GM12878 (cell line): Measurements from ENCODE around the gene HMGCS1. TPM values are rescaled to one million over a fixed set of nuclear protein-coding genes. Genes with fewer than 3 reads are reported as not detected.

ENCODE experiments used
- ATAC-seq: fragments of 200-7000 bp; cut with Tn5 transposase; 3 replicates; pipeline ENCODE4 v1.9.1; 2020; ENCODE audit warnings: mild to moderate bottlenecking, moderate library complexity
- BruUV-seq: library from RNA; stranded (reverse); fragments of 400-500 nt; replicated peaks from 2 replicates; lab custom pipeline; 2021; lab: Mats Ljungman, UMichigan
- CTCF ChIA-PET: fragments of 300-600 bp; sonication (Branson Sonifier 250); formaldehyde crosslinking; extraction: SDS; loops from one replicate; lab custom pipeline; 2021; ENCODE audit warnings: inconsistent platforms; lab: Yijun Ruan, JAX
- POLR2A ChIA-PET: fragments of 350-600 bp; formaldehyde crosslinking; extraction: SDS; loops from one replicate; lab custom pipeline; 2021; ENCODE audit warnings: inconsistent platforms; lab: Charles Lee
- RAD21 ChIA-PET: fragments of 300-600 bp; sonication (Branson Sonifier 250); formaldehyde crosslinking; loops from one replicate; lab custom pipeline; 2023; ENCODE audit warnings: antibody characterized with exemption; ENCODE audit not compliant: unreplicated experiment; lab: Charles Lee
- SMC1A ChIA-PET: fragments of 300-600 bp; sonication (Branson Sonifier 250); formaldehyde crosslinking; loops from one replicate; lab custom pipeline; 2023; ENCODE audit not compliant: unreplicated experiment, uncharacterized antibody; lab: Charles Lee
- DNase-seq: peaks from one replicate; pipeline ENCODE4 v3.0.0-alpha.2; 2011; ENCODE audit warnings: low read depth, low spot score
- FAIRE-seq: peaks from 3 replicates; lab custom pipeline; 2011; peaks lifted over from hg19 to GRCh38; lab: Jason Lieb, UNC
- H2AFZ ChIP-seq: 2 replicates; pipeline ENCODE4 v1.6.0; 2011; ENCODE audit warnings: low read depth, low read length, control low read depth; ENCODE audit not compliant: control insufficient read depth
- H3K27ac ChIP-seq: 2 replicates; pipeline ENCODE4 v1.5.1; 2011; ENCODE audit warnings: control low read depth; ENCODE audit not compliant: control insufficient read depth, insufficient read depth
- H3K27me3 ChIP-seq, 2 experiments: replicated peaks in 1 of 2; 2 replicates each; pipeline versions ENCODE4 v1.6.0 to v1.6.1; 2011; ENCODE audit warnings: low read length in 1 of 2; ENCODE audit not compliant: control insufficient read depth in 2 of 2, insufficient read depth in 2 of 2
- H3K36me3 ChIP-seq, 2 experiments: 2 replicates each; pipeline ENCODE4 v1.5.1; 2011; ENCODE audit warnings: low read length in 1 of 2; ENCODE audit not compliant: control insufficient read depth in 2 of 2, insufficient read depth in 2 of 2
- H3K4me1 ChIP-seq: 2 replicates; pipeline ENCODE4 v1.6.1; 2011; ENCODE audit warnings: mild to moderate bottlenecking, low read length, moderate library complexity, mixed read lengths; ENCODE audit not compliant: control insufficient read depth, insufficient read depth
- H3K4me2 ChIP-seq: 2 replicates; pipeline ENCODE4 v1.6.0; 2011; ENCODE audit warnings: control low read depth; ENCODE audit not compliant: control insufficient read depth, insufficient read depth
- H3K4me3 ChIP-seq: fragments of 200-600 bp; sonication (generic); 2 replicates; pipeline ENCODE4 v1.5.1; 2016
- H3K79me2 ChIP-seq: 2 replicates; pipeline ENCODE4 v1.6.0; 2011; ENCODE audit warnings: low read length; ENCODE audit not compliant: control insufficient read depth, insufficient read depth
- H3K9ac ChIP-seq: 2 replicates; pipeline ENCODE4 v1.8.0; 2011; ENCODE audit warnings: low read length, control low read depth, mixed read lengths; ENCODE audit not compliant: control insufficient read depth, insufficient read depth
- H3K9me3 ChIP-seq: replicated peaks from 3 replicates; pipeline ENCODE4 v1.5.1; 2011; ENCODE audit warnings: mild to moderate bottlenecking, low read length; ENCODE audit not compliant: control insufficient read depth, insufficient read depth
- H4K20me1 ChIP-seq: 2 replicates; pipeline ENCODE4 v1.6.0; 2011; ENCODE audit not compliant: control insufficient read depth, insufficient read depth
- BHLHE40 ChIP-seq, 2 experiments: fragments of 450-650 bp in 1 of 2; IDR thresholded peaks; 2 replicates each; pipeline ENCODE4 v1.6.1; 2011 to 2017; ENCODE audit warnings: low read depth in 2 of 2, borderline replicate concordance in 1 of 2, improper control_type of control experiment in 1 of 2, low read length in 1 of 2, mild to moderate bottlenecking in 1 of 2
- ETV6 ChIP-seq, 2 experiments: fragments of 450-650 bp in 1 of 2; IDR thresholded peaks in 1 of 2; conservative IDR thresholded peaks in 1 of 2; 2 replicates each; pipeline ENCODE4 v1.6.1; 2014; ENCODE audit warnings: antibody characterized with exemption in 1 of 2, borderline replicate concordance in 1 of 2, low read depth in 1 of 2, mild to moderate bottlenecking in 1 of 2, moderate library complexity in 1 of 2
- FOXK2 ChIP-seq: fragments of 450-650 bp; IDR thresholded peaks from 2 replicates; pipeline ENCODE4 v1.6.1; 2017; ENCODE audit warnings: mild to moderate bottlenecking, moderate library complexity
- KAT2A ChIP-seq: conservative IDR thresholded peaks from 2 replicates; pipeline ENCODE4 v1.6.1; 2011; ENCODE audit warnings: low read depth, low read length; ENCODE audit not compliant: control insufficient read depth
- LARP7 ChIP-seq: fragments of 450-650 bp; IDR thresholded peaks from 2 replicates; pipeline ENCODE4 v1.6.1; 2017; ENCODE audit warnings: mild to moderate bottlenecking
- MEF2B ChIP-seq: fragments of 450-650 bp; IDR thresholded peaks from 2 replicates; pipeline ENCODE4 v1.6.1; 2018; ENCODE audit warnings: mild to moderate bottlenecking, moderate library complexity; ENCODE audit not compliant: partially characterized antibody, poor library complexity, severe bottlenecking
- NFYA ChIP-seq: IDR thresholded peaks from 2 replicates; pipeline ENCODE4 v1.6.1; 2011; ENCODE audit warnings: low read depth, mild to moderate bottlenecking, low read length, improper control_type of control experiment, borderline replicate concordance
- NR2F1 ChIP-seq: fragments of 450-650 bp; conservative IDR thresholded peaks from 2 replicates; pipeline ENCODE4 v1.6.1; 2017; ENCODE audit warnings: mild to moderate bottlenecking
- PAX5 ChIP-seq: IDR thresholded peaks from 2 replicates; pipeline ENCODE4 v1.6.1; 2011; ENCODE audit warnings: low read depth, low read length, borderline replicate concordance
- POLR2AphosphoS2 ChIP-seq: IDR thresholded peaks from 2 replicates; pipeline ENCODE4 v1.6.1; 2011; ENCODE audit warnings: low read depth, mild to moderate bottlenecking, low read length, improper control_type of control experiment, moderate library complexity
- POU2F2 ChIP-seq: IDR thresholded peaks from 3 replicates; pipeline ENCODE4 v1.6.1; 2011; ENCODE audit warnings: low read depth, mild to moderate bottlenecking, low read length, borderline replicate concordance
- RBBP5 ChIP-seq: fragments of 200-600 bp; sonication (generic); conservative IDR thresholded peaks from 2 replicates; pipeline ENCODE4 v1.6.1; 2016
- WGBS: methylation state at CpG from one replicate; pipeline ENCODE4 v1.1.6; 2016; ENCODE audit warnings: low lambda C conversion rate; ENCODE audit not compliant: insufficient replicate concordance, insufficient coverage; ENCODE audit errors: missing lambda C conversion rate; 5-methylcytosine and 5-hydroxymethylcytosine counted together
- in situ Hi-C: fragments of 300-500 bp; cut with MboI; formaldehyde crosslinking; loops from 9 replicates; pipeline ENCODE4 v1.14.3; 2018; ENCODE audit warnings: mixed read lengths
- intact Hi-C: fragments of 100-400 bp; cut with micrococcal nuclease; formaldehyde crosslinking; loops from one replicate; pipeline ENCODE4 v1.14.2; 2022; ENCODE audit not compliant: unreplicated experiment
- polyA plus RNA-seq, 11 experiments: library from polyadenylated mRNA; depleted of rRNA in 4 of 11; unstranded in 6 of 11; stranded (reverse) in 5 of 11; fragments of >200 nt; fragmentation: Nextera tagmentation in 4 of 11; fragmentation: Illumina TruSeq in 1 of 11; extraction: Ambion mirVana in 4 of 11; extraction: Trizol in 1 of 11; gene quantifications; 1 replicate in 1 of 11; 2 replicates in 10 of 11; pipeline versions ENCODE4 v1.2.1 to v1.2.3, GENCODE V29; 2011 to 2016; ENCODE audit warnings: inconsistent platforms in 2 of 11, missing spikeins in 2 of 11, low read depth in 1 of 11
- total RNA-seq, 4 experiments: library from RNA; depleted of rRNA in 3 of 4; stranded (reverse); fragments of >200 nt in 3 of 4; fragmentation: Illumina TruSeq in 1 of 4; extraction: Trizol in 1 of 4; gene quantifications; 2 replicates each; pipeline versions ENCODE4 v1.2.1 to v1.2.3, GENCODE V29; 2013 to 2021
- TF ChIP-seq, protein P1 (sequence below): IDR thresholded peaks from 2 replicates; pipeline ENCODE4 v1.6.1; 2012; ENCODE audit warnings: low read depth, low read length, improper control_type of control experiment
- TF ChIP-seq, protein P2 (sequence below): IDR thresholded peaks from 2 replicates; pipeline ENCODE4 v1.6.1; 2012; ENCODE audit warnings: low read depth, low read length, improper control_type of control experiment
- TF ChIP-seq, protein P3 (sequence below): IDR thresholded peaks from 2 replicates; pipeline ENCODE4 v1.6.1; 2011; ENCODE audit warnings: mild to moderate bottlenecking, low read depth, low read length, moderate library complexity; ENCODE audit not compliant: insufficient replicate concordance
- TF ChIP-seq, protein P4 (sequence below): fragments of 450-650 bp; IDR thresholded peaks from 2 replicates; pipeline ENCODE4 v1.6.1; 2016; ENCODE audit warnings: mild to moderate bottlenecking
- TF ChIP-seq, protein P5 (sequence below): fragments of 450-650 bp; formaldehyde crosslinking; IDR thresholded peaks from 2 replicates; pipeline ENCODE4 v1.4.0; 2020; ENCODE audit warnings: mild to moderate bottlenecking, moderate library complexity

HMGCS1 gene
- total and polyA plus RNA-seq, 10 of the 15 experiments (the other 5 are each of a cell fraction or from before 2014, with no cell fraction given): 24.0 to 193 (median 108) TPM

DNA sequence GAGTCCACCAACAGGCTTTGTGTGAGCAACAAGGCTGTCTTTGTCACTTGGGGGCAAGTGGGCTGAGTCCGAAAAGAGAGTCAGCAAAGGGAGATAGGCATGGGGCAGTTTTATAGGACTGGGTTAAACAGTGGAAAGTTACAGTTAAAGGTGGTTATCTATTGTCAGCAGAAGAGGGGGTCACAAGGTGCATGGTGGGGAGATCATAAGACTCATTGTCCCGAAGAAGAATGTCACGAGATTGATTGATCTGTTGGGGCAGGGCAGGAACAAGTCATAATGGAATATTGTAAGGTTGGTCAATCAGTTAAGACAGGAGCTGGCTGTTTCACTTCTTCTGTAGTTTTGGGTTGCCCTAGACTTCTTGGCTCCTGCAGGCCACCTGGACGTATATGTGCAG, 7.6 kb upstream of the HMGCS1 start:
- Histone ChIP-seq H3K4me1 (no peaks in the 10 kb centered on the region), H3K4me3 (no peak overlapping the region), H2AFZ (no peak overlapping the region), H3K4me2 (no peak overlapping the region), H3K79me2 (no peaks in the 10 kb centered on the region), H3K27me3 (no peaks in the 10 kb centered on the region), H3K9me3 (no peaks in the 10 kb centered on the region; the same call in 2 of the 3 replicates), H3K36me3 (no peaks in the 10 kb centered on the region), H3K9ac (no peak overlapping the region), H4K20me1 (no peaks in the 10 kb centered on the region), H3K27ac (no peak overlapping the region)
- in situ Hi-C loops (no loop called here), intact Hi-C loops (no loop called here)
- DNase-seq: no peak
- WGBS: 71% methylated on average over 4 of the region's 4 CpGs
- no peak for ATAC-seq
- no peak for FAIRE-seq
- ChIA-PET CTCF (interaction anchor here (1.2 kb wide), 1 partner anchor 21 kb away, joined by 3 read pairs; no protein-coding TSS in a partner anchor), POLR2A (no interaction called here), SMC1A (interaction anchor here (0.6 kb wide), 1 partner anchor 129 kb away, joined by 3 read pairs; no protein-coding TSS in a partner anchor), RAD21 (no interaction called here)
- no TSS peak for BruUV-seq
- TF ChIP-seq KAT2A (no peak), ETV6 (conservative IDR thresholded peaks at IDR 0.05 in 1 of 2, IDR thresholded peaks at IDR 0.05 in 1 of 2; ENCODE audit: borderline replicate concordance in 1 of 2, low read depth in 1 of 2) (no peak), MEF2B (no peak), POU2F2 (no peak), NR2F1 (no peak), PAX5 (no peak), BHLHE40 (IDR thresholded peaks at IDR 0.05; ENCODE audit: borderline replicate concordance in 1 of 2, low read depth in 2 of 2, low read length in 1 of 2) (no peak), NFYA (no peak), RBBP5 (no peak), POLR2AphosphoS2 (no peak), LARP7 (no peak), FOXK2 (no peak)
- TF ChIP-seq, protein P1, sequence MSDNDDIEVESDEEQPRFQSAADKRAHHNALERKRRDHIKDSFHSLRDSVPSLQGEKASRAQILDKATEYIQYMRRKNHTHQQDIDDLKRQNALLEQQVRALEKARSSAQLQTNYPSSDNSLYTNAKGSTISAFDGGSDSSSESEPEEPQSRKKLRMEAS: no peak
- TF ChIP-seq, protein P2, sequence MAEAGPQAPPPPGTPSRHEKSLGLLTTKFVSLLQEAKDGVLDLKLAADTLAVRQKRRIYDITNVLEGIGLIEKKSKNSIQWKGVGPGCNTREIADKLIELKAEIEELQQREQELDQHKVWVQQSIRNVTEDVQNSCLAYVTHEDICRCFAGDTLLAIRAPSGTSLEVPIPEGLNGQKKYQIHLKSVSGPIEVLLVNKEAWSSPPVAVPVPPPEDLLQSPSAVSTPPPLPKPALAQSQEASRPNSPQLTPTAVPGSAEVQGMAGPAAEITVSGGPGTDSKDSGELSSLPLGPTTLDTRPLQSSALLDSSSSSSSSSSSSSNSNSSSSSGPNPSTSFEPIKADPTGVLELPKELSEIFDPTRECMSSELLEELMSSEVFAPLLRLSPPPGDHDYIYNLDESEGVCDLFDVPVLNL: no peak
- TF ChIP-seq, protein P3, sequence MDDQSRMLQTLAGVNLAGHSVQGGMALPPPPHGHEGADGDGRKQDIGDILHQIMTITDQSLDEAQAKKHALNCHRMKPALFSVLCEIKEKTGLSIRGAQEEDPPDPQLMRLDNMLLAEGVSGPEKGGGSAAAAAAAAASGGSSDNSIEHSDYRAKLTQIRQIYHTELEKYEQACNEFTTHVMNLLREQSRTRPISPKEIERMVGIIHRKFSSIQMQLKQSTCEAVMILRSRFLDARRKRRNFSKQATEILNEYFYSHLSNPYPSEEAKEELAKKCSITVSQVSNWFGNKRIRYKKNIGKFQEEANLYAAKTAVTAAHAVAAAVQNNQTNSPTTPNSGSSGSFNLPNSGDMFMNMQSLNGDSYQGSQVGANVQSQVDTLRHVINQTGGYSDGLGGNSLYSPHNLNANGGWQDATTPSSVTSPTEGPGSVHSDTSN: no peak
- TF ChIP-seq, protein P4, sequence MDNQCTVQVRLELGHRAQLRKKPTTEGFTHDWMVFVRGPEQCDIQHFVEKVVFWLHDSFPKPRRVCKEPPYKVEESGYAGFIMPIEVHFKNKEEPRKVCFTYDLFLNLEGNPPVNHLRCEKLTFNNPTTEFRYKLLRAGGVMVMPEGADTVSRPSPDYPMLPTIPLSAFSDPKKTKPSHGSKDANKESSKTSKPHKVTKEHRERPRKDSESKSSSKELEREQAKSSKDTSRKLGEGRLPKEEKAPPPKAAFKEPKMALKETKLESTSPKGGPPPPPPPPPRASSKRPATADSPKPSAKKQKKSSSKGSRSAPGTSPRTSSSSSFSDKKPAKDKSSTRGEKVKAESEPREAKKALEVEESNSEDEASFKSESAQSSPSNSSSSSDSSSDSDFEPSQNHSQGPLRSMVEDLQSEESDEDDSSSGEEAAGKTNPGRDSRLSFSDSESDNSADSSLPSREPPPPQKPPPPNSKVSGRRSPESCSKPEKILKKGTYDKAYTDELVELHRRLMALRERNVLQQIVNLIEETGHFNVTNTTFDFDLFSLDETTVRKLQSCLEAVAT: no peak
- TF ChIP-seq, protein P5, sequence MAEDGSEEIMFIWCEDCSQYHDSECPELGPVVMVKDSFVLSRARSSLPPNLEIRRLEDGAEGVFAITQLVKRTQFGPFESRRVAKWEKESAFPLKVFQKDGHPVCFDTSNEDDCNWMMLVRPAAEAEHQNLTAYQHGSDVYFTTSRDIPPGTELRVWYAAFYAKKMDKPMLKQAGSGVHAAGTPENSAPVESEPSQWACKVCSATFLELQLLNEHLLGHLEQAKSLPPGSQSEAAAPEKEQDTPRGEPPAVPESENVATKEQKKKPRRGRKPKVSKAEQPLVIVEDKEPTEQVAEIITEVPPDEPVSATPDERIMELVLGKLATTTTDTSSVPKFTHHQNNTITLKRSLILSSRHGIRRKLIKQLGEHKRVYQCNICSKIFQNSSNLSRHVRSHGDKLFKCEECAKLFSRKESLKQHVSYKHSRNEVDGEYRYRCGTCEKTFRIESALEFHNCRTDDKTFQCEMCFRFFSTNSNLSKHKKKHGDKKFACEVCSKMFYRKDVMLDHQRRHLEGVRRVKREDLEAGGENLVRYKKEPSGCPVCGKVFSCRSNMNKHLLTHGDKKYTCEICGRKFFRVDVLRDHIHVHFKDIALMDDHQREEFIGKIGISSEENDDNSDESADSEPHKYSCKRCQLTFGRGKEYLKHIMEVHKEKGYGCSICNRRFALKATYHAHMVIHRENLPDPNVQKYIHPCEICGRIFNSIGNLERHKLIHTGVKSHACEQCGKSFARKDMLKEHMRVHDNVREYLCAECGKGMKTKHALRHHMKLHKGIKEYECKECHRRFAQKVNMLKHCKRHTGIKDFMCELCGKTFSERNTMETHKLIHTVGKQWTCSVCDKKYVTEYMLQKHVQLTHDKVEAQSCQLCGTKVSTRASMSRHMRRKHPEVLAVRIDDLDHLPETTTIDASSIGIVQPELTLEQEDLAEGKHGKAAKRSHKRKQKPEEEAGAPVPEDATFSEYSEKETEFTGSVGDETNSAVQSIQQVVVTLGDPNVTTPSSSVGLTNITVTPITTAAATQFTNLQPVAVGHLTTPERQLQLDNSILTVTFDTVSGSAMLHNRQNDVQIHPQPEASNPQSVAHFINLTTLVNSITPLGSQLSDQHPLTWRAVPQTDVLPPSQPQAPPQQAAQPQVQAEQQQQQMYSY: no peak
